Endothelial cell of umbilical vein (primary cell): ENCODE data around the gene ALAD. TPM values are rescaled to one million over a fixed set of nuclear protein-coding genes. Genes with fewer than 3 reads are reported as not detected.
A peak's percentile ranks its signal among the peaks of the same experiment; 100 is the strongest.

Experiments
- BruUV-seq: library from RNA; stranded (reverse); fragments of 400-500 nt; replicated peaks from 2 replicates; lab custom pipeline; 2021; lab: Mats Ljungman, UMichigan
- CTCF ChIA-PET: fragments of 300-600, 350-600 bp; sonication (Branson Sonifier 250); formaldehyde crosslinking; loops from one replicate; lab custom pipeline; 2021; ENCODE audit warnings: antibody characterized with exemption, inconsistent platforms; lab: Charles Lee
- POLR2A ChIA-PET: fragments of 300-600, 350-600 bp; sonication (Branson Sonifier 250); formaldehyde crosslinking; loops from one replicate; lab custom pipeline; 2021; ENCODE audit warnings: antibody characterized with exemption, inconsistent platforms; lab: Charles Lee
- DNase-seq: peaks from one replicate; pipeline ENCODE4 v3.0.0-alpha.2; 2011; ENCODE audit warnings: low read depth, low spot score
- FAIRE-seq: peaks from 2 replicates; lab custom pipeline; 2011; peaks lifted over from hg19 to GRCh38; lab: Jason Lieb, UNC
- H2AFZ ChIP-seq: 2 replicates; pipeline ENCODE4 v1.6.0; 2012; ENCODE audit warnings: low read depth, low read length, control low read depth, inconsistent platforms
- H3K27ac ChIP-seq: 2 replicates; pipeline ENCODE4 v1.5.1; 2011; ENCODE audit warnings: low read depth, mild to moderate bottlenecking, control low read depth, low read length, moderate library complexity; ENCODE audit not compliant: insufficient read depth
- H3K27me3 ChIP-seq, 2 experiments: 2 replicates each; pipeline versions ENCODE4 v1.6.0 to v1.6.1; 2011; ENCODE audit warnings: low read length in 2 of 2, mixed read lengths in 1 of 2; ENCODE audit not compliant: control insufficient read depth in 2 of 2, insufficient read depth in 2 of 2
- H3K36me3 ChIP-seq, 2 experiments: 2 replicates in 1 of 2; 3 replicates in 1 of 2; pipeline ENCODE4 v1.5.1; 2011; ENCODE audit warnings: low read length in 2 of 2, mild to moderate bottlenecking in 1 of 2, moderate library complexity in 1 of 2; ENCODE audit not compliant: control insufficient read depth in 2 of 2, insufficient read depth in 2 of 2; ENCODE audit errors: extremely low read depth in 1 of 2
- H3K4me1 ChIP-seq: 3 replicates; pipeline ENCODE4 v1.5.1; 2011; ENCODE audit warnings: mild to moderate bottlenecking, low read length; ENCODE audit not compliant: control insufficient read depth, insufficient read depth; ENCODE audit errors: extremely low read depth
- H3K4me2 ChIP-seq: 2 replicates; pipeline ENCODE4 v1.6.1; 2011; ENCODE audit warnings: low read length, control low read depth, mixed read lengths; ENCODE audit not compliant: insufficient read depth
- H3K4me3 ChIP-seq, 3 experiments: fragments of 200-600 bp in 1 of 3; sonication (generic), shearing (Covaris generic) in 1 of 3; replicated peaks in 1 of 3; 2 replicates each; pipeline ENCODE4 v1.5.1; 2011 to 2016; ENCODE audit warnings: control low read depth in 3 of 3, low read length in 3 of 3, mild to moderate bottlenecking in 2 of 3, inconsistent platforms in 1 of 3, low read depth in 1 of 3, moderate library complexity in 1 of 3; ENCODE audit not compliant: insufficient read depth in 1 of 3
- H3K79me2 ChIP-seq: 2 replicates; pipeline ENCODE4 v1.6.0; 2012; ENCODE audit warnings: low read length, inconsistent platforms; ENCODE audit not compliant: control insufficient read depth, insufficient read depth
- H3K9ac ChIP-seq: replicated peaks from 2 replicates; pipeline ENCODE3; 2011; ENCODE audit warnings: low read length, control low read depth; ENCODE audit not compliant: insufficient read depth; ENCODE audit errors: extremely low read depth
- H3K9me1 ChIP-seq: replicated peaks from 3 replicates; pipeline ENCODE4 v1.6.0; 2011; ENCODE audit warnings: mild to moderate bottlenecking, low read length; ENCODE audit not compliant: control insufficient read depth, insufficient read depth; ENCODE audit errors: extremely low read depth
- H3K9me3 ChIP-seq: replicated peaks from 2 replicates; pipeline ENCODE4 v1.5.1; 2012; ENCODE audit warnings: low read length, inconsistent platforms; ENCODE audit not compliant: control insufficient read depth, insufficient read depth
- H4K20me1 ChIP-seq: replicated peaks from 2 replicates; pipeline ENCODE3; 2011; ENCODE audit warnings: mild to moderate bottlenecking, low read length; ENCODE audit not compliant: control insufficient read depth, insufficient read depth; ENCODE audit errors: extremely low read depth
- EZH2 ChIP-seq: IDR thresholded peaks from 2 replicates; pipeline ENCODE4 v1.6.1; 2012; ENCODE audit warnings: borderline replicate concordance, low read depth, mild to moderate bottlenecking, moderate library complexity, low read length, inconsistent platforms; ENCODE audit not compliant: severe bottlenecking
- FOS ChIP-seq: IDR thresholded peaks from 2 replicates; pipeline ENCODE4 v1.6.1; 2011; ENCODE audit warnings: mild to moderate bottlenecking, low read length, moderate library complexity, borderline replicate concordance; ENCODE audit not compliant: insufficient read depth
- GATA2 ChIP-seq: IDR thresholded peaks from 2 replicates; pipeline ENCODE4 v1.7.0; 2011; ENCODE audit warnings: low read depth, mild to moderate bottlenecking, moderate library complexity, mixed read lengths, low read length; ENCODE audit not compliant: insufficient read length, insufficient read depth
- JUN ChIP-seq: IDR thresholded peaks from 2 replicates; pipeline ENCODE4 v1.6.1; 2011; ENCODE audit warnings: borderline replicate concordance, low read depth; ENCODE audit not compliant: insufficient read length, insufficient read depth
- MYC ChIP-seq: IDR thresholded peaks from one replicate; pipeline ENCODE4 v1.6.1; 2011; ENCODE audit warnings: mild to moderate bottlenecking, low read depth, low read length
- POLR2A ChIP-seq: IDR thresholded peaks from 2 replicates; pipeline ENCODE4 v1.6.1; 2012; ENCODE audit warnings: low read depth, mild to moderate bottlenecking, control low read depth, low read length
- POLR2AphosphoS5 ChIP-seq: IDR thresholded peaks from 2 replicates; pipeline ENCODE4 v1.6.1; 2012; ENCODE audit warnings: low read depth, mild to moderate bottlenecking, control low read depth, low read length, moderate library complexity; ENCODE audit not compliant: insufficient read depth
- dilution Hi-C: fragments of 300-500 bp; cut with MboI; formaldehyde crosslinking; loops from one replicate; pipeline ENCODE4 v1.15.0; 2019; ENCODE audit warnings: low sequenced_read_pairs; ENCODE audit not compliant: extremely low pct_ligation_motif_present
- intact Hi-C: fragments of 100-400 bp; cut with micrococcal nuclease; formaldehyde crosslinking; loops from one replicate; pipeline ENCODE4 v1.10.0; 2022
- polyA plus RNA-seq, 4 experiments: library from polyadenylated mRNA; depleted of rRNA in 3 of 4; stranded (reverse) in 3 of 4; unstranded in 1 of 4; fragments of >200 nt; gene quantifications; 2 replicates each; pipeline versions ENCODE4 v1.2.1 to v1.2.3, GENCODE V29; 2011 to 2012; ENCODE audit warnings: missing spikeins in 1 of 4
- total RNA-seq: library from RNA; stranded (reverse); gene quantifications from 2 replicates; pipeline ENCODE4 v1.2.3, GENCODE V29; 2021
- TF ChIP-seq, protein P1 (sequence below): IDR thresholded peaks from 2 replicates; pipeline ENCODE4 v1.6.1; 2011; ENCODE audit not compliant: insufficient read depth, insufficient read length
- TF ChIP-seq, protein P2 (sequence below), 2 donors: IDR thresholded peaks; 1 replicate in 1 of 2; 2 replicates in 1 of 2; pipeline ENCODE4 v1.5.1; 2011; ENCODE audit warnings: low read length in 2 of 2, mild to moderate bottlenecking in 2 of 2, moderate library complexity in 2 of 2, control low read depth in 1 of 2, inconsistent platforms in 1 of 2, low read depth in 1 of 2; ENCODE audit not compliant: insufficient read depth in 1 of 2; ENCODE audit errors: extremely low read depth in 1 of 2

The ALAD gene
- total and polyA plus RNA-seq, 2 donors (not counting 3 experiments of a cell fraction or from before 2014, with no cell fraction given): 12.8 to 29.5 TPM

DNA sequence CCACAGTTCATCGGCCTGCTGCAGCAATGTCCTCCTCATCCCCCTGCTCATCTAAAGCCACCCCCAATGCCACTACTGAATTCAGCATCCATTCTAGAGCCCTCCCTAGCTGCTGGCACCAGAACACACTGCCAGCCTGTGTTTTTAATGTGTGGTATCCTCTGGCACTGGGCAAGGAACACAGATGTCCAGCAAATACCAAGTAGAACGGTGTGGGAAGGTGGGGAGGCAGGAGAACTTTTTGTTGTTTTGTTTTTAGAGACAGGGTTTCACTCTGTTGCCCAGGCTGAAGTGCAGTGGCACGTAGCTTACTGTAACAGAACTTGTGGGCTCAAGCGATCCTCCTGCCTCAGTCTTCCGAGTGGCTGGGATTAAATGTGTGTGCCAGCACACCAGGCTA is 29.0 kb downstream of the ALAD start:
- ChIA-PET CTCF (interaction anchor here (1.2 kb wide), 1 partner anchor 10 kb away, joined by 4 read pairs; no protein-coding TSS in a partner anchor), POLR2A (no interaction called here)
- DNase-seq (no peak), FAIRE-seq (peak; percentile 12)
- dilution Hi-C loops: no loop called here
- H3K4me3 ChIP-seq: no peak overlapping the region
- H3K4me1 ChIP-seq: no peaks in the 10 kb centered on the region
- no peaks in the 10 kb centered on the region for H4K20me1 ChIP-seq
- no peaks in the 10 kb centered on the region for H3K9me1 ChIP-seq
- H3K9me3 ChIP-seq: no peaks in the 10 kb centered on the region
- no peak overlapping the region for H3K27ac ChIP-seq
- H3K27me3 ChIP-seq: no peaks in the 10 kb centered on the region
- intact Hi-C loops: no loop called here
- TF ChIP-seq, protein P1, sequence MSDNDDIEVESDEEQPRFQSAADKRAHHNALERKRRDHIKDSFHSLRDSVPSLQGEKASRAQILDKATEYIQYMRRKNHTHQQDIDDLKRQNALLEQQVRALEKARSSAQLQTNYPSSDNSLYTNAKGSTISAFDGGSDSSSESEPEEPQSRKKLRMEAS: no peak
- no peak for TF ChIP-seq EZH2
- TF ChIP-seq MYC: no peak
- TF ChIP-seq, protein P2, sequence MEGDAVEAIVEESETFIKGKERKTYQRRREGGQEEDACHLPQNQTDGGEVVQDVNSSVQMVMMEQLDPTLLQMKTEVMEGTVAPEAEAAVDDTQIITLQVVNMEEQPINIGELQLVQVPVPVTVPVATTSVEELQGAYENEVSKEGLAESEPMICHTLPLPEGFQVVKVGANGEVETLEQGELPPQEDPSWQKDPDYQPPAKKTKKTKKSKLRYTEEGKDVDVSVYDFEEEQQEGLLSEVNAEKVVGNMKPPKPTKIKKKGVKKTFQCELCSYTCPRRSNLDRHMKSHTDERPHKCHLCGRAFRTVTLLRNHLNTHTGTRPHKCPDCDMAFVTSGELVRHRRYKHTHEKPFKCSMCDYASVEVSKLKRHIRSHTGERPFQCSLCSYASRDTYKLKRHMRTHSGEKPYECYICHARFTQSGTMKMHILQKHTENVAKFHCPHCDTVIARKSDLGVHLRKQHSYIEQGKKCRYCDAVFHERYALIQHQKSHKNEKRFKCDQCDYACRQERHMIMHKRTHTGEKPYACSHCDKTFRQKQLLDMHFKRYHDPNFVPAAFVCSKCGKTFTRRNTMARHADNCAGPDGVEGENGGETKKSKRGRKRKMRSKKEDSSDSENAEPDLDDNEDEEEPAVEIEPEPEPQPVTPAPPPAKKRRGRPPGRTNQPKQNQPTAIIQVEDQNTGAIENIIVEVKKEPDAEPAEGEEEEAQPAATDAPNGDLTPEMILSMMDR (IDR thresholded peaks at IDR 0.05; ENCODE audit: extremely low read depth in 1 of 2, insufficient read depth in 1 of 2, low read depth in 1 of 2, low read length in 2 of 2): no peak
- no peak for TF ChIP-seq POLR2AphosphoS5
- no peak for TF ChIP-seq JUN
- no peak for TF ChIP-seq POLR2A
- no peak for TF ChIP-seq GATA2
- TF ChIP-seq FOS: no peak
- no peak overlapping the region for H3K4me2 ChIP-seq
- H3K36me3 ChIP-seq: peaks cover 0 to 7% of the 10 kb centered on the region in 2 experiments
- H3K9ac ChIP-seq: no peak overlapping the region
- no peaks in the 10 kb centered on the region for H3K79me2 ChIP-seq
- no TSS peak for BruUV-seq
- H2AFZ ChIP-seq: no peak overlapping the region
